Fibroblast of skin of scalp (primary cell): Measurements from ENCODE around the gene BTBD9.
A peak's percentile ranks its signal among the peaks of the same experiment; 100 is the strongest.

Experiments
- DNase-seq: peaks from one replicate; pipeline ENCODE4 v3.0.0-alpha.2; 2013

Gene BTBD9

DNA sequence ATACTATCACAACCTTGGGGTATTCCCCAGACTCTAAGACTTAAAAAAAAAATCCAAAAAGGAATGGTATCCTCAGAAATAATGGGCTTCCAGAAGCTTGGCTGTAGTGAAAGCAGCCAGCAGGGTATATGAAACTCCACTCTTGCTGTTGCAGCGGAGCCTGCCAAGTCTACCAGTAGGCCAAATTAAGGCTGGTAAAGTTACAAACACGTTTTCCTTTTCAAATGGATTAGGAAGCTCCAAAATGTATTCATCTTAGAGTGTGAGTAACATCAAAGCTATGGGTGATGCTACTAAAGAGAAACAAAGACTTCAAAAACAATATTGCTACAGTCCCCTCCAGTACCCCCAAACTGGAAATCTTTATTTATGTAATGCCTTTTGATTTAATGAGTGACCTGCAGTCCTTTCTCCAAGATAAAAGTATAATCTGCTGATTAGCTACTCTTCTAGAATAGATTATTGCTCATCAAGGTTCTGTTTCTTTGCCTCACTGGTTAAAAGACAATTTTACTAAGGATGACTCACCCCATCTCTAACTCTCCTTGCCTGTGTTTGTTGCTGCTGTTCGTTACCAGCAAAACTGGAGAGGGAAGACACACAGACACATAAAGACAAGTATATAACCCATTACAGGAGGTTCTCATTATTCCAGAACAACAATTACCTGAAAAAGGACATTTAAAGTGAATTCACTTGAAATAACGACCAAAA lies 84.9 kb downstream of the BTBD9 start:
- DNase-seq, result peak; percentile 31

DNA sequence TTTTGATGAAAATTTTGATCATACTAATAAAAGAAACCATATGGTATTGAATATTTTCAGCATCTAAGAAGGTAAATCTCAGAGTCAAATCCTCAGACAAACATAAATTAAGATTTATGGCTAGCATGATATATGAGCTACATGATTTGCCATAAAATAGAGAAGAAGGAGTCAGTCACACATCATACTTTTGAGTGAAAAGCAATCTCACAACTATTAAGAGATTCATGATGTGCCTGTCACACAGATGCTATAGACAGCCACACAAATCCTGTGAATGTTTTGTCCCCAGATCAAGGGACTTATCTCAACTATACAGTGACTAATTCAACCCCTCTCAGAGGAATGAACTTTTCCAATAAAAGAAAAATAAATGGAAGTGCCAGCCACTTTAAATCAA lies 85.7 kb downstream of the BTBD9 start:
- no peak for DNase-seq

DNA sequence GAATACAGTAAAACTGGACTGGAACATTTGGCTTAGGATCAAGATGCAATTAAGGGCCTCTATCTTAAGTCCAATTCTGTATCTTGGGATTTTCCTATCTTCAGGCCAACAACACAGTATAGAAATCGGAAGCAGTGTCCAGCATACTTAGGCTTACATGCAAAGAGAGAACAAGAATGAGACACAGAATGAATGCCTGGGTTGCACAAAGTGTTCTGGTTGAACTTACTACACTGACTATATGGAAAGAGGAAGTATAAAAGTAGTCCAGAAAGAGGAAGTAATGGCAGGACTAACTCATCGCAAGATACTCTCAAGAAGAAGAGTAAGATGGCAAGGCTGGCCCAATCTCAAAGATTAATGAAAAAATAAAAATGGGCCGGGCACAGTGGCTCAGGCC lies 87.6 kb downstream of the BTBD9 start:
- no peak for DNase-seq

DNA sequence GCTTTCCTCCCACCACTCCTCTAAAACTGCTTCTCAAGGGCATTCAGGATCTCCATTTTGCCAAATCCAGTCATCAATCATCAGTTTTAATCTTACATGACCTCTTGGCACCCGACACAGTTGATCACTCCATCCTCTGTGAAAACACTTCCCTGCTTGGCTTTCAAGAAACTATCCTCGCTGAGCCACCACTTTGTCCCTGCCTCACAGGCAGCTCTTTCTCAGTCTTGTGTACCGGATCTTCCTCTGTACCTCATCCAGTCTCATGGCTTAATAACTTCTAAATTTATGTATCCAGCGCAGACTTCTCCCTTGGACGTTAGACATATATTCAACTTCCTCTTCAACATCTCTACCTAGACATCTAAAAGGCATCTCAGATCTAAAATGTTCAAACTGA lies 89.9 kb downstream of the BTBD9 start:
- DNase-seq, result no peak

DNA sequence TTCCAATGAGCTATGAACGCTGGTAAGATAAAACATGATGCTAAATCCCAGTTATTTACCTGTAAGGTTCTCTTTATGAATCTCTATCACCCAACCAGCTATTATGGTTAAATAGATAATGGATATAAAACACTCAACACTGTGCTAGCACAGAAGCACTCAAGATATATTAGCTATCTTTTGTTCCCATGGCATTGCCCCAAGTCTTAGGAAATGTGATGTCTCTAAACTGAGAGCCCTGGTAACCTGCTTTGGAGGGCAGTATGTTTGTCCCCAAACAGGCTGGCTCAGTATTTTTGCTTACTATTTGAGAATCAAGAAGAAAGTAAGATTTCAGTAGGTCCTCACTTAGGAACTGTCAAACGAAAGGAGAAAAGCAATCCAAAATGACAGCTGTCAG lies 90.5 kb downstream of the BTBD9 start:
- no peak for DNase-seq

DNA sequence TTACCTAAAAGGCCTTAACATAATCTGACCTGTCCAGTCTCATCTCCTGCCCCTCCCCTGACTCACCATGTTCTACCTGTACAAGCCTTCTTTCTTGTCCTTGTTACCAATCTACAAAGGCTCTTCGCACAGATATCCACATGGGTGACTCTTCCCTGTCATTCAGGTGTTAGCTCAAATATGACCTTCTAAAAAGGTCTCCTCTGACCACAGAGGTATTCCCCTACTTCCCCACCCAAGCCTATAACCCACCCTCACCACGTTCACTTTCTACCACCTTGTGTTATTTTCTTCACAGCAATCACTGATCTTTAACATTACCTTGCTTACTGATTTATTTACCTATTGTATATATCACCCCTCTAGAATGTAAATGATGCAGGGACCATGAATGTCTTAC lies 96.7 kb downstream of the BTBD9 start:
- DNase-seq, result no peak

DNA sequence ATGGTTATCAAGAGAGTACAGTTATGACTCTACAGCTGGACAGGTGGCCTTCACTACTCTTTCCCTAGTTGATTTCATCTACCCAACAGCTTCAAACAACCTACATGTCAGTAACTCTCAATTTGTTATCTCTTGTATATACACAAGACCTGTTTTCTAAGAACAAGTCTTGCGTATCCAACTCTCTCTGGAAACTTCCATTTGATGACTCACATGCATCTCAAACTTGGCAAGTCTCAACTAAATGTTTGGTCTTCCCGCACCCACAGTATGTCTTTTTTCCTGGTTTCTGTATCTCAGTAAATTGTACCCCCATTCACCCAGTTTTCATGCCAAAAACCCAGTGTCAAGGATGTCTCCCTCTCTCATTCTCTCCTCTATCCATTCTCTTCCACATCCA lies 97.7 kb downstream of the BTBD9 start:
- no peak for DNase-seq

DNA sequence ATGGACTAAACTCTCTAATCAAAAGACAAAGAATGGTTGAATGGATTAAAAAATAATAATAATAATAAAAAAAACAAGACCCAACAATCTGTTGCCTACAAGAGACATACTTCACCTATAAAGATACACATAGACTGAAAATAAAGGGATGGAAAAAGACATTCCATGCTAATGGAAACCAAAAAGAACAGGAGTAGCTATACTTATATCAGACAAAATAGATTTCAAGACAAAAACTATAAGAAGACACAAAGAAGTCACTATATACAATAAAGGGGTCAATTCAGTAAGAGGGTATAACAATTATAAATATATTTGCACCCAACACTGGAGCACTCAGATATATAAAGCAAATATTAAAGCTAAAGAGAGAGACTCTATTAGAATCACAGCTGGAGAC lies 106.7 kb downstream of the BTBD9 start:
- no peak for DNase-seq

DNA sequence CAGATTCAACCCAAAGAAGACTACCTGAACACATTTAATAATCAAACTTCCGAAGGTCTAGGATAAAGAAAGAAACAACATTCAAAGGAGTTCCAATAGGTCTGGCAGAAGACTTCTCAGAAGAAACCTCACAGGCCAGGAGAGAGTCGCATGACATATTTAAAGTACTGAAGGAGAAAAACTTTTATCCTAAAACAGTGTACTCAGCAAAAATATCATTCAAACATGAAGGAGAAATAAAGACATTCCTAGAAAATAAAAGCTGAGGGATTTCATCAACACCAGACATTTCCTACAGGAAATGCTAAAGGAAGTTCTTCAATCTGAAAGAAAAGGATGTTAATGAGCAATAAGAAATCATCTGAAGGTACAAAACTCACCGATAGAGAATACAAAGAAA lies 108.6 kb downstream of the BTBD9 start:
- no peak for DNase-seq

DNA sequence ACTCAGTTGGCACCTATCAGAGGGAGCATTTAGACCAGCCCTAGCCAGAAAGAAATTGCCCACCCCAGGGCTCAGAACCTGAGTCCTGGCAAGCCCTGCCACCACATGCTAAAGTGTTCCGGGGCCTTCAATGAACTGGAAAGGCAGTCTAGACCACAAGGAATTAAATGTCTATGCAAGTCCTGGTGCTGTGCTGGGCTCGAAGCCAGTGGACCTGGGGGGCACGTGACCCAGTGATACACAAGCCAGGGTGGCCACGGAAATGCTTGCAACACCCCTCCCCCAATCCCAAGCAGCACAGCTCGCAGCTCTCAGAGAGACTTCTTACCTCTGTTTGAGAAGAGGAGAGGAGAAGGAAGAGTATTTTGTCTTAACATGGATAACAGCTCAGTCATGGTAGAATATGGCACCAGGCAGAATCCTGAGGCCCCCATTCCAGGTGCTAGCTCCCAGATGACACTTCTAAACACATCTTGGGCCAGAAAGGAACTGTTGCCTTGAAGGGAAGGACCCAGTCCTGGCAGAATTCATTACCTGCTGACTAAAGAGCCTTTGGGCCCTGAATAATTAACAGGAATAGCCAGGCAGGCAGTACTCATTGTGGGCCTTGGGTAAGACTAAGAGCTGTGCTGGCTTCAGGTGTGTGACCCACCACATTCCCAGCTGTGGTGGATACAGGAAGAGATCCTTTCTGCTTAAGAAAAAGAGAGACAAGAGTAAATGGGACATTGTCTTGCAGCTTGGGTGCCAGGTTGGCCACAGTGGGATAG lies 111.3 kb downstream of the BTBD9 start:
- DNase-seq, result peak; percentile 5

DNA sequence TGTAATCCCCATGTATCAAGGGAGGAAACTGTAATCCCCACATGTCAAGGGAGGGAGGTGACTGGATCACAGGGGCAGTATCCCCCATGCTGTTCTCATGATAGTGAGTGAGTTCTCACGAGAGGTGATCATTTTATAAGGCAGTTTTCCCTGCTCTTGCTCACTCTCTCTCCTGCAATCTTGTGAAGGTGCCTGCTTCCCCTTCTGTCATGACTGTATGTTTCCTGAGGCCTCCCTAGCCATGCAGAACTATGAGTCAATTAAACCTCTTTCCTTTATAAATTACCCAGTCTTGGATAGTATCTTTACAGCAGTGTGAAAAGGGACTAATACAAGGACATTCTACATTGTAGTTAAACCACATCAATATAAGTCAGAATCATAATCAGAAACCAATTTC lies 112.4 kb downstream of the BTBD9 start:
- DNase-seq, result no peak

DNA sequence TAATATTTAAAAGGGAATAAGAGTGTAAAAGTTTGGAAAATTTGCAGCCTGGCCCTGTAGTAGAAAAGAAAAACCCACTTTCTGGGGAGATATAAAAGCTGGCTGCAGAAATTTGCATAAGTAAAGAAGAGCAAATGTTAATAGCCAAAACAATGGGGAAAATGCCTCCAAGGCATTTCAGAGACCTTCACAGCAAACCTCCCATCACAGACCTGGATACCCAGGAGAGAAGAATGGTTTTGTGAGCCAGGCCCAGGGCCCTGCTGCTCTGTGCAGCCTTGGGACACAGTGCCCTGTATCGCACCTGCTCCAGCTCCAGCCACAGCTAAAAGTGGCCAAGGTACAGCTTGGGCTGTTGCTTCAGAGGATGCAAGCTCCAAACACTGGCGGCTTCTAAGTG lies 113.8 kb downstream of the BTBD9 start:
- no peak for DNase-seq

DNA sequence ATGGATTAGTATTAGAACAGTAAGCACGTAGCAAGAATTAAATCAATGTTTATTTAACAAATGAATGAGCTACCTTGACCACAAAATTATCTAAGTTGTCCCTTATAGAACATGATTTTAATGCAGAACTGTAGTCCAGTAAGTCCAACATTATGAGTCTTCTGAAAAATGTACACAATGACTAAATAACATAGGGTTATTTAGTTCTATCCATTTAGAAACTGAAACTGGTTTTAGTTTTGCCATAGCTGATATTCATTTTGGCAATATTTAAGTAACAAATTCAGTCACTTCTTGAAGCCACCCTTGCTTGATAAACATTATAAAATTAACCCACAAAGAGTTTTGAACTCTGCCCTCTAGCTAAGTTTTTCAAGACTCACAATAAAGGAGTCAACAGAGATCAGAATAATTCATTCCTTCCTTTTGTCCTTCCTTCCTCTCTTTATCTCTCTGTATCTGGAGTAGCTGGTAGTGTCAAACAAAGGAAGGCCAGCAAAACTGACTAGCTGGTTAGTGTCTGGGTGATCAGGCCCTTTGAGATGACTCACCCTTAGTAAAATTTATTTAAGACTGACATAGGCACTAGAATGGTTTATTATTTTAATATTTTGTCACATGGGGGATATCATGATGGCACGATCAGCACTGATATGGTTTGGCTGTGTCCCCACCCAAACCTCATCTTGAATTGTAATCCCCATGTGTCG lies 115.1 kb downstream of the BTBD9 start:
- DNase-seq, result no peak

DNA sequence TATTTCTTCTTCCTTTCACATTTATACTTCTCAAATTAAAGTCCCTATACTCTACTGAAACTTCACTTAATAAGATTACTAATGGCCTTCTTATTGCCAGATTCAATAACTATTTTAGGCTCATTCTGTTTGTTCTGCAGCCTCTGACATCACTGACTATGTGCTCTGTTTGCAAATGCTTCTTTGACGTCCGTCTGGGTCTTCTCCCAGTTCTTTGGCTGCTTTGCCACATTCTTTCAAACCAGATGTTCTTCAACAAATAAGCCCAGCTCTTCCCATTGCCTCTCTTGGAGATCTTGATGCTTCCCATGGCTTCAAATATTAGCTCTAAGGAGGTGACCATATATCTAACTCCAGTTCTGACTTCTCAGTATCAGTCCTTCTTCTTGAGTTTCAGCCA lies 117.4 kb downstream of the BTBD9 start:
- peak; percentile 48 for DNase-seq

DNA sequence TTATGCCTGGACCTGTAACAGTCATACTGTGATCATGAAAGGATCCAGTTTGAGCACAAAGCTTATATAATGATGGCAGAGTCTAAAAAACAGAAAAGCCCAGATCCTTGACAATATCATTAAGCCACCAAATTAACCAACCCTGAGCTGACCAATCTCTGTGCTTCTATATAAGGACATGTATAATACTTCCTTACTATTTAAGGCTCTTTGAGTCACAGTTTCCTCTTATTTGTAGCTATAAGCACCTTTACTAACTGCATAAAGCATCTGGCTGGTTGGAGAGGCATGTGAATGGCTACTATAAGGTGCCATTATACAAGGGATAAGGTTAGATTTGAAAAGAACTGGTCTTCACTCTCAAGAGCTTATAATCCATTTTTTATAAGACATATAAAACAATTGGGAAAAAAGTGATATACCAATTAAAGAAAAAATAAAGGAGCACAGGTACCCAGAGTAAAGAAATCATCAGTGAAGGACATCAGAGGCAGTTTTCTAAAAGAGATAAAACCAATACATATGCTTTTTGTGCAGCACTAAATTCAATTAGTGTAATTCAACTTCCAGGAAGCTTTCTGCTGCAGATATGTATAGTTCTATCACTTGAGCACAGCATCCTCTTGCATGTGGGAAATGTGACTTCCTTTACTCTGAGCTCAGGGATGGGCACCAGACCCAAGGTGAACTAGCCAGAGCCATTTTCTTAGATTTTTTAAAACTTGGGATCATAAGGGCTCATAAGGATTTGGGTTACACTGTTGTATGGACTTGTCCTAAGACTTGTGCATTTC lies 121.0 kb downstream of the BTBD9 start:
- DNase-seq, result no peak

DNA sequence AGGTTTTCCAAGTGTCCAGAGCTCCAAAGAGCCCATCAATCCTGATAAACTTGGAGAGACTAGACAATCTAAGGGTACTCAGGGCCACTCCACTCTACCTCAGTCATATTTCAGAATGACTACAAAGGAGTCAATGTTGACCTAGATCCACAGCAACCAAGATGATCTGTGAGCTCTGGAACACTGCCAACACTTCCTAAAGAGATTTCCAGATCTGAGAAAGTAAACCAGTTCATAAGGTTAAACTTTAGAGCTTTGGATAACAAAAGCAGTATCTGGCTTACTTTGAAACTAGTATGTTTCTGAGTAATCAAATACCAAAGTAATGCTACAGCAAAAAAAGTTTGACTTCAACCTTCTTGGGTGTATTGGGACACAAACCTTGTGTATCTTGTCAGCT lies 122.7 kb downstream of the BTBD9 start:
- DNase-seq, result no peak

DNA sequence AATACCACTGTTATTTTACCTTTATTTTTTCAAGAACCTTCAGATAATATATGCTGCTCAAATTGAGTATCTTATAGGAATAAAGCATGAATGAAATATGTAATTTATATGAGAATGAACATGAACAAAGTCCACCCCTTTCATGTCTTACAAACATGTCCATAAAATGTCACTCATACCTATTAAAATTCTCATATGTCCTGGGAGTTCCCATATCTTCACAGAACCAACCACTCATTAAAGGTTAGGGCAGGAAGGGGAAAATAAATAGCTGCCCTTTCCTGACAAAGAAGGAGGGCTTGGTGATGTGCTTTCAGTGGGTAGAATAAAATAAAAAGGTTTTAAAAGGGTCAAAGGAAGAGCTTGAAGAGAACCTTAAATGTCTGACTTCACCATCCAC lies 125.3 kb downstream of the BTBD9 start:
- no peak for DNase-seq

DNA sequence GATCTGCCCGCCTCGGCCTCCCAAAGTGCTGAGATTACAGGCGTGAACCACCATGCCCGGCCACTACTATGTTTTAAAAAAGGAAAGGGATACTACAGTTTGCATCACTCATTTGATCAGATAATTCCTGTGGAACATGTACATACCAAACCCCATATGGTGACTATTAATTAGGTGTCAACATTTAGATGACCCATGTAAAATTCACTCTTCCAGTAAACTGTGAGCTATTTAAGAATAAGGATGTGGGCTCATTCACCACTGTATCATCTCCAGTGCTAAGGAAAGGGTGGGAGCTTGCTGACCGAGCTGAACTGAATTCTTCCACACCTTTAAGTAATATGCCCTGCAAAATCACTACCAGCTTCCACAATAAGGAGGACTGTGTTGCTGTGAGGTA lies 127.5 kb downstream of the BTBD9 start:
- DNase-seq, result no peak

DNA sequence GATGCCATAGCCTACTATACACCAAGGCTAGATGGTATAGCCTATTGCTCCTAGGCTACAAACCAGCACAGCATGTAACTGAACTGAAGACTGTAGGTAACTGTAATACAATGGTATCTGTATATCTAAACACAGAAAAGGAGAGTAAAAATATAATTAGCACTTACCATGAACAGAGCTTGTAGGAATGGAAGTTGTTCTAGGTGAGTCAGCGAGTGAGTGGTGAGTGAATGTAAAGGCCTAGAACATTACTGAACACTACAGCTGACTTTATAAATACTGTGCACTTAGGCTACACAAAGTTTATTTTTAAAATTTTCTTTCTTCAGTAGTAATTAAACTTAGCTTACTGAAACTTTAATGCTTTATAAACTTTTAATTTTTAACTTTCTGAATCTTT lies 129.5 kb downstream of the BTBD9 start:
- peak; percentile 27 for DNase-seq

DNA sequence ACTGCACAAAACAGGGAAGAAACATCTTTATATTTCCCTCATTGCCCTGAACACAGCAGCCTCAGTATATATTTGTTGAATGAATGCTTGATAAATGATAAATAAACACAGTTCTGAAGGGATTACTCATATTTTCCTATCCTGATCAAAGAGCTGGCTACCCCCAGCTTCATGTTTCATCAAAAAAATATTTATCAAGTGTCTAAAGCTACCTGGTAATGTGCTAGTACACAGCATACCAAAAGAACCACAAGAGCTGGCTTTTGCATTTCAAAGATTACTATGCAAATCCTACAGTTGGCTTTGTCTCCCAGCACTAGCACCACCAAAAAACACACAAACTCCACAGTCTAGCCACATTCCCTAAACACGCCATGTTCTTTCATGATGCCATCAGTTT lies 130.0 kb downstream of the BTBD9 start:
- DNase-seq, result peak; percentile 72

DNA sequence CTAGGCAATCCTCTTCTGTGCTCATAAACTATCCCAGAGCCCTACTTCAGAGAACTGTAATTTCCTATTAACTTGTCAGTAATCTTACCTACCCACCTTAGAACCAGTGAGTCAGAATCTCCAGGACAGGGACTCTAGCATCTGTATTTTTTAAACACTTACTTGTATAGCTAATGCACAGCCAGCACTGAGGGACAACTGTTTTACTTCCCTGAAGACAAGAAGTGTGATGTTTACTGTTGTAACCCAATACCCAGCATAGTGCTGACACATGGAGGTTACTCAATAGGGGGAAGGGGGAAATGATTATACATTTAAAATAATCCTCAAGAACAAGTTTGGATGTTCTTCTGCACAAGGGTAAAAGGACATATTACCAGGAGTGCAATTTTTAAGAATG lies 130.8 kb downstream of the BTBD9 start:
- DNase-seq, result peak; percentile 28

DNA sequence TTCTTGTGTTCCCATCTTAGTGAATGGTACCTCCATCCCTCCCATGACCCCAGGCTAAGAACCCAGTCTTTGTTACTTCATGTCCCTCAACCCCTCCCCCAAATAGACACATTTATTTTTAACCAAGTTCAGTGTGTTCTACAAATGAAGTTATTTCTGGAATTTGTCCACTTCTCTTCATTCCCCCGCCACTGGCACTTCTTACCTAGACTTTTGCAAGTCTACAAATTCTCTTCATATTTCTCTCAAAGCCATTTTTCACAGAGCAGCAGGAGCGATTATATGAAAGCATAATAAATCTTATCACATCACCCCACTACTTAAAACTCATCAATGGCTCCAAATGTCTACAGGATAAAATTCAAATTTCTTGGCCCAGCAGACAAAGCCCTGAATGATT lies 131.4 kb downstream of the BTBD9 start:
- no peak for DNase-seq

DNA sequence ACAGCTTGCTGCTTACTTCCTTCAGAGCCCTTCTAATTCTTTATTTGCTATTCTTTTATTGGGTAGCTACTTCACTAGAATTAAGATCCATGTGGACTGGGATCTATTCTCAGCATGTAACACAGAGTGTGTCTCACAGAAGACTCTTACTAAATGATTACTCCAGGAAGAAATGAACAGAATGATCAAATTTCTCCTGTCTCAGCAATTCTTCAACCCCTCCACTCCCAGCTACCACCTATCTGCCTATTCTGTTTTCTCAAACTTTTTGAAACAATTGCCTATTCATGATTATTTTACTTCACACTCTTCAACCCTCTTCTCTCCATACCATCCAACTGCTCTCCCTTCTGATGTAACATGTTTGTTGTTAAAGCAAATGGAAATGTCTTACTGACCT lies 132.6 kb downstream of the BTBD9 start:
- DNase-seq, result no peak
